H1 (cell line): Measurements from ENCODE around the gene NHEJ1. TPM values are rescaled to one million over a fixed set of nuclear protein-coding genes. Genes with fewer than 3 reads are reported as not detected.

Source experiments
- CTCF ChIA-PET: fragments of 300-600 bp; sonication (Branson Sonifier 250); formaldehyde crosslinking; loops from one replicate; lab custom pipeline; 2021; ENCODE audit not compliant: partially characterized antibody; lab: Charles Lee
- POLR2A ChIA-PET: fragments of 300-600 bp; sonication (Branson Sonifier 250); formaldehyde crosslinking; loops from one replicate; lab custom pipeline; 2021; ENCODE audit warnings: inconsistent platforms; ENCODE audit not compliant: partially characterized antibody; lab: Charles Lee
- DNase-seq, 2 experiments: peaks; one replicate each; pipeline versions ENCODE4 v3.0.0 to v3.0.0-alpha.2; 2010 to 2022; ENCODE audit warnings: low spot score in 2 of 2, low read depth in 1 of 2, mixed read lengths in 1 of 2
- FAIRE-seq: peaks from 2 replicates; lab custom pipeline; 2011; peaks lifted over from hg19 to GRCh38; lab: Jason Lieb, UNC
- H2AFZ ChIP-seq: 2 replicates; pipeline ENCODE4 v1.8.1; 2012; ENCODE audit warnings: low read length, inconsistent platforms
- H2AK5ac ChIP-seq: 2 replicates; pipeline ENCODE4 v1.6.1; 2013; ENCODE audit warnings: low read depth, low read length
- H2BK120ac ChIP-seq: replicated peaks from 2 replicates; pipeline ENCODE3; 2013; ENCODE audit warnings: low read depth, low read length, inconsistent platforms
- H2BK12ac ChIP-seq: 2 replicates; pipeline ENCODE4 v1.6.1; 2013; ENCODE audit warnings: low read depth, low read length
- H2BK15ac ChIP-seq: 2 replicates; pipeline ENCODE4 v1.6.1; 2013; ENCODE audit warnings: low read length
- H2BK20ac ChIP-seq: 2 replicates; pipeline ENCODE4 v1.6.1; 2013; ENCODE audit warnings: low read length
- H2BK5ac ChIP-seq: 2 replicates; pipeline ENCODE4 v1.6.1; 2013; ENCODE audit warnings: low read depth, low read length
- H3K14ac ChIP-seq: 2 replicates; pipeline ENCODE4 v1.6.1; 2013; ENCODE audit warnings: inconsistent platforms; ENCODE audit not compliant: insufficient read length
- H3K18ac ChIP-seq: 2 replicates; pipeline ENCODE4 v1.6.1; 2013; ENCODE audit warnings: low read length; ENCODE audit errors: extremely low read depth
- H3K23ac ChIP-seq: 2 replicates; pipeline ENCODE4 v1.6.1; 2013; ENCODE audit warnings: inconsistent platforms; ENCODE audit not compliant: insufficient read length
- H3K23me2 ChIP-seq: 2 replicates; pipeline ENCODE4 v1.6.1; 2013; ENCODE audit warnings: low read depth, low read length
- H3K27ac ChIP-seq: 2 replicates; pipeline ENCODE4 v1.6.1; 2011; ENCODE audit warnings: low read depth, low read length, inconsistent platforms
- H3K27me3 ChIP-seq, 4 experiments: replicated peaks in 1 of 4; 1 replicate in 1 of 4; 2 replicates in 3 of 4; pipeline versions ENCODE4 v1.6.1 to v1.8.1; 2011 to 2013; ENCODE audit warnings: low read length in 3 of 4, mild to moderate bottlenecking in 3 of 4, inconsistent platforms in 2 of 4, mixed read lengths in 2 of 4, moderate library complexity in 1 of 4; ENCODE audit not compliant: control insufficient read depth in 3 of 4, insufficient read depth in 3 of 4; ENCODE audit errors: extremely low read depth in 1 of 4
- H3K36me3 ChIP-seq, 4 experiments: 2 replicates each; pipeline versions ENCODE4 v1.6.1 to v1.8.1; 2011 to 2013; ENCODE audit warnings: mild to moderate bottlenecking in 4 of 4, low read length in 3 of 4, moderate library complexity in 2 of 4, control low read depth in 1 of 4, inconsistent platforms in 1 of 4; ENCODE audit not compliant: insufficient read depth in 4 of 4, control insufficient read depth in 2 of 4
- H3K4ac ChIP-seq: replicated peaks from 2 replicates; pipeline ENCODE3; 2013; ENCODE audit warnings: low read length, low read depth, mixed read lengths, inconsistent platforms; ENCODE audit not compliant: insufficient read length
- H3K4me1 ChIP-seq, 4 experiments: replicated peaks in 1 of 4; 1 replicate in 1 of 4; 2 replicates in 3 of 4; pipeline versions ENCODE4 v1.6.1 to v1.8.1; 2011 to 2013; ENCODE audit warnings: low read length in 3 of 4, inconsistent platforms in 2 of 4, mixed read lengths in 1 of 4; ENCODE audit not compliant: insufficient read depth in 4 of 4, control insufficient read depth in 3 of 4
- H3K4me2 ChIP-seq, 2 experiments: 2 replicates each; pipeline versions ENCODE4 v1.6.1 to v1.8.1; 2011 to 2013; ENCODE audit warnings: low read depth in 2 of 2, low read length in 2 of 2, control low read depth in 1 of 2, inconsistent platforms in 1 of 2, mild to moderate bottlenecking in 1 of 2; ENCODE audit not compliant: insufficient read depth in 1 of 2
- H3K4me3 ChIP-seq, 4 experiments: fragments of 200-600, 300-600 bp in 1 of 4; sonication (generic), shearing (Covaris generic), sonication (Bioruptor Twin) in 1 of 4; 2 replicates each; pipeline versions ENCODE4 v1.5.1 to v1.8.1; 2011 to 2016; ENCODE audit warnings: low read length in 4 of 4, low read depth in 3 of 4, control low read depth in 2 of 4, inconsistent platforms in 2 of 4, mild to moderate bottlenecking in 2 of 4, mixed read lengths in 1 of 4, moderate library complexity in 1 of 4; ENCODE audit not compliant: insufficient read depth in 2 of 4; ENCODE audit errors: extremely low read depth in 1 of 4
- H3K56ac ChIP-seq: replicated peaks from 2 replicates; pipeline ENCODE3; 2013; ENCODE audit warnings: low read depth, mild to moderate bottlenecking, mixed read lengths, low read length, inconsistent platforms; ENCODE audit not compliant: insufficient read length
- H3K79me1 ChIP-seq: 2 replicates; pipeline ENCODE4 v1.6.1; 2013; ENCODE audit warnings: low read depth, low read length, control low read depth
- H3K79me2 ChIP-seq, 2 experiments: 2 replicates each; pipeline versions ENCODE4 v1.6.1 to v1.8.1; 2012 to 2013; ENCODE audit warnings: low read length in 2 of 2, mild to moderate bottlenecking in 2 of 2, inconsistent platforms in 1 of 2; ENCODE audit not compliant: insufficient read depth in 2 of 2, control insufficient read depth in 1 of 2
- H3K9ac ChIP-seq, 4 experiments: replicated peaks in 1 of 4; 1 replicate in 1 of 4; 2 replicates in 3 of 4; pipeline versions ENCODE4 v1.6.1 to v1.8.1; 2011 to 2013; ENCODE audit warnings: low read depth in 3 of 4, low read length in 3 of 4, control low read depth in 2 of 4, mild to moderate bottlenecking in 2 of 4, moderate library complexity in 2 of 4, inconsistent platforms in 1 of 4; ENCODE audit errors: extremely low read depth in 1 of 4
- H3K9me3 ChIP-seq, 2 experiments: 2 replicates each; pipeline versions ENCODE4 v1.6.1 to v1.8.1; 2012 to 2013; ENCODE audit warnings: mild to moderate bottlenecking in 2 of 2, moderate library complexity in 2 of 2, control low read depth in 1 of 2, inconsistent platforms in 1 of 2, low read depth in 1 of 2, low read length in 1 of 2, mixed read lengths in 1 of 2; ENCODE audit not compliant: insufficient read depth in 2 of 2
- H4K20me1 ChIP-seq, 2 experiments: replicated peaks in 1 of 2; 2 replicates each; pipeline versions ENCODE3 to v1.8.1; 2011 to 2013; ENCODE audit warnings: inconsistent platforms in 2 of 2, low read length in 2 of 2, mild to moderate bottlenecking in 1 of 2; ENCODE audit not compliant: insufficient read depth in 2 of 2, control insufficient read depth in 1 of 2
- H4K5ac ChIP-seq: 2 replicates; pipeline ENCODE4 v1.6.1; 2013; ENCODE audit warnings: low read length, low read depth, mixed read lengths, inconsistent platforms; ENCODE audit not compliant: insufficient read length
- H4K8ac ChIP-seq: 2 replicates; pipeline ENCODE4 v1.8.0; 2013; ENCODE audit warnings: mild to moderate bottlenecking, moderate library complexity, low read length, inconsistent platforms; ENCODE audit not compliant: insufficient read depth; ENCODE audit errors: extremely low read depth
- H4K91ac ChIP-seq: replicated peaks from 2 replicates; pipeline ENCODE3; 2013; ENCODE audit warnings: low read length, mixed read lengths, inconsistent platforms; ENCODE audit not compliant: insufficient read length
- HDAC2 ChIP-seq, 2 experiments: fragments of 300-600 bp in 1 of 2; sonication (generic) in 1 of 2; IDR thresholded peaks; 2 replicates each; pipeline ENCODE4 v1.6.1; 2011 to 2012; ENCODE audit warnings: low read depth in 2 of 2, low read length in 2 of 2, mild to moderate bottlenecking in 2 of 2, moderate library complexity in 2 of 2, borderline replicate concordance in 1 of 2, inconsistent platforms in 1 of 2
- KDM5A ChIP-seq: fragments of 200-600 bp; IDR thresholded peaks from 2 replicates; pipeline ENCODE4 v1.7.1; 2012; ENCODE audit warnings: mild to moderate bottlenecking, low read length, inconsistent platforms, mixed read lengths
- YY1 ChIP-seq: IDR thresholded peaks from 2 replicates; pipeline ENCODE4 v1.6.1; 2011; ENCODE audit warnings: low read depth, mild to moderate bottlenecking, low read length
- WGBS, 2 experiments: shearing (Covaris generic) in 1 of 2; methylation state at CpG; one replicate each; pipeline versions ENCODE4 v1.1.6 to v1.1.7; 2013 to 2015; ENCODE audit warnings: low lambda C conversion rate in 2 of 2, mixed read lengths in 2 of 2, inconsistent platforms in 1 of 2, low coverage in 1 of 2, missing lambda C conversion rate in 1 of 2; ENCODE audit not compliant: insufficient replicate concordance in 2 of 2, insufficient coverage in 1 of 2, insufficient read length in 1 of 2; ENCODE audit errors: extremely low coverage in 1 of 2, missing lambda C conversion rate in 1 of 2; 5-methylcytosine and 5-hydroxymethylcytosine counted together
- polyA plus RNA-seq, 7 experiments: library from polyadenylated mRNA; depleted of rRNA in 3 of 7; stranded (reverse) in 5 of 7; unstranded in 2 of 7; fragments of >200 nt in 5 of 7; fragments of 200-250 nt in 2 of 7; gene quantifications; 1 replicate in 5 of 7; 2 replicates in 1 of 7; 4 replicates in 1 of 7; pipeline versions ENCODE4 v1.2.1 to v1.2.3, GENCODE V29; 2011 to 2013; ENCODE audit warnings: missing spikeins in 2 of 7, mixed read lengths in 2 of 7
- total RNA-seq: library from RNA; stranded (reverse); fragmentation: NEBNext Ultra II Directional; extraction: Animal tissue kit (Norgen Biotek cat#: 25700); gene quantifications from 2 replicates; pipeline ENCODE4 v1.2.1, GENCODE V29; 2021

The NHEJ1 gene
- total and polyA plus RNA-seq, 2 of the 8 experiments (the other 6 are each of a cell fraction or from before 2014, with no cell fraction given) = 22.7 to 24.1 TPM

DNA sequence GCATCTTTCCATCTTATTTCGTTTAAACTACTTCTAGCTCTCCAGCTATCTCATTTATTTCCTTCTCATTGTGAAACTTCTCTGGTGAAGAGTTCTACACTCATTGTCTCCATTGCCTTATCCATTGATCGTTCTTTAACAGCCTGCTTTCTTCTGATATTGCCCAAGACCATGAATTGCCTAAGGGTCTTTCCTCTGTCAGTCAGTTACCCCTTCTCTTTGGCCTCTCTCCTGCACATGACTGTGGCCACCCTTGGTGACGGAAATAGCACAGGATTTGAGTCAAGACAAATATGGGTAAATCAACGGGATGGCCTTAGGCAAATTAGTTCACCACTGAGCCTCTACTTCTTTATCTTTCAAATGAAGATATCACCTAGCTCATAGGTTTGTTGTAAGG is 26.6 kb downstream of the NHEJ1 start:
- WGBS, 2 experiments = 89% methylated on average over 4 of the region's 4 CpGs; no CpG with 5 or more reads in 1 of the 2 experiments
- Histone ChIP-seq H4K91ac (no peak overlapping the region), H3K23ac (no peak overlapping the region), H2BK12ac (no peak overlapping the region), H3K18ac (no peak overlapping the region), H2BK5ac (no peak overlapping the region), H2AFZ (no peak overlapping the region), H3K56ac (no peak overlapping the region), H3K4ac (no peak overlapping the region), H3K27ac (no peak overlapping the region), H4K5ac (no peak overlapping the region), H3K4me3 (no peak overlapping the region), H2BK20ac (no peak overlapping the region), H4K20me1 (no peaks in the 10 kb centered on the region), H3K4me2 (no peak overlapping the region), H2BK120ac (no peak overlapping the region), H4K8ac (no peak overlapping the region), H2AK5ac (no peak overlapping the region), H3K14ac (no peak overlapping the region), H3K36me3 (no peaks in the 10 kb centered on the region), H3K23me2 (no peaks in the 10 kb centered on the region), H3K4me1 (no peaks in the 10 kb centered on the region; a peak in 1 of 7 replicates), H3K79me1 (no peaks in the 10 kb centered on the region), H2BK15ac (no peak overlapping the region), H3K79me2 (no peaks in the 10 kb centered on the region), H3K9ac (no peak overlapping the region), H3K9me3 (no peaks in the 10 kb centered on the region), H3K27me3 (no peaks in the 10 kb centered on the region)
- POLR2A ChIA-PET = interaction anchor here (1.3 kb wide), 1 partner anchor 27 kb away, joined by 3 read pairs; no protein-coding TSS in a partner anchor
- CTCF ChIA-PET = interaction anchor here (0.7 to 37.2 kb wide), 8 partner anchors 11 to 127 kb away, joined by 3 to 1777 read pairs (median 9); partner anchors contain the start of genes CFAP65 and IHH
- DNase-seq = no peak
- FAIRE-seq = no peak
- TF ChIP-seq KDM5A (no peak), YY1 (no peak), HDAC2 (IDR thresholded peaks at IDR 0.05; ENCODE audit: borderline replicate concordance in 1 of 2, low read depth in 2 of 2, low read length in 2 of 2) (no peak)
